ENCODE results near the gene PPP1R12B.
"Not testable (repeated sequence)": the region's sequence is repeated elsewhere in the genome, so short reads cannot be mapped to it uniquely, and the experiment has no call there.

Gene PPP1R12B

GRCh38 chr1:202588503-202589189, 240.1 kb downstream of the PPP1R12B start:
- no peak for DNase-seq

GRCh38 chr1:202589190-202589930, 240.9 kb downstream of the PPP1R12B start:
- no peak for DNase-seq

- no peak for DNase-seq
Measured at GRCh38 chr1:202590126-202590525, 241.6 kb downstream of the PPP1R12B start.

GRCh38 chr1:202590975-202591411, 242.5 kb downstream of the PPP1R12B start:
- DNase-seq: no peak

GRCh38 chr1:202591515-202591914, 243.0 kb downstream of the PPP1R12B start:
- no peak for DNase-seq

GRCh38 chr1:202592146-202592545, 243.6 kb downstream of the PPP1R12B start:
- no peak for DNase-seq

GRCh38 chr1:202593845-202594244, 245.3 kb downstream of the PPP1R12B start:
- no peak for DNase-seq

- DNase-seq: no peak
Measured at GRCh38 chr1:202596638-202597037, 248.1 kb downstream of the PPP1R12B start.

GRCh38 chr1:202597090-202597761, 248.7 kb downstream of the PPP1R12B start:
- DNase-seq: no peak

- peak; percentile 57 for DNase-seq
Measured at GRCh38 chr1:202599669-202600431, 251.4 kb downstream of the PPP1R12B start.

- DNase-seq: no peak
Measured at GRCh38 chr1:202600432-202601041, 252.0 kb downstream of the PPP1R12B start.

- DNase-seq: no peak
Measured at GRCh38 chr1:202603435-202603834, 254.9 kb downstream of the PPP1R12B start.

GRCh38 chr1:202605515-202605914, 257.0 kb downstream of the PPP1R12B start:
- no peak for DNase-seq

- DNase-seq: not testable (repeated sequence)
Measured at GRCh38 chr1:202612036-202612435, 263.5 kb downstream of the PPP1R12B start.

- no peak for DNase-seq
Measured at GRCh38 chr1:202613571-202613970, 265.1 kb downstream of the PPP1R12B start.

- DNase-seq: not testable (repeated sequence)
Measured at GRCh38 chr1:202614363-202615207, 266.1 kb downstream of the PPP1R12B start.

- not testable (repeated sequence) for DNase-seq
Measured at GRCh38 chr1:202615208-202615500, 266.7 kb downstream of the PPP1R12B start.

GRCh38 chr1:202615501-202616354, 267.2 kb downstream of the PPP1R12B start:
- no peak for DNase-seq

- DNase-seq: no peak
Measured at GRCh38 chr1:202616355-202616915, 267.9 kb downstream of the PPP1R12B start.

- DNase-seq: not testable (repeated sequence)
Measured at GRCh38 chr1:202619012-202619411, 270.5 kb downstream of the PPP1R12B start.

Data from retina (tissue), 1 donor.